SK-N-SH (cell line): ENCODE measurements around the gene ZFP69. TPM values are rescaled to one million over a fixed set of nuclear protein-coding genes. Genes with fewer than 3 reads are reported as not detected.

Experiments used
- CTCF ChIA-PET: fragments of 300-600, 350-600 bp; formaldehyde crosslinking; extraction: SDS; loops from one replicate; lab custom pipeline; 2021; lab: Yijun Ruan, JAX
- POLR2A ChIA-PET: fragments of 350-600 bp; sonication (Branson Sonifier 250); formaldehyde crosslinking; extraction: SDS; loops from one replicate; lab custom pipeline; 2020; ENCODE audit warnings: antibody characterized with exemption, inconsistent platforms; lab: Yijun Ruan, JAX
- DNase-seq: peaks from one replicate; pipeline ENCODE4 v3.0.0; 2012
- H2AFZ ChIP-seq: fragments of 200-600 bp; sonication (generic); 2 replicates; pipeline ENCODE4 v1.8.1; 2016; ENCODE audit warnings: antibody characterized with exemption, mild to moderate bottlenecking, low read depth
- H3F3A ChIP-seq: fragments of 200-600 bp; sonication (generic); replicated peaks from 2 replicates; pipeline ENCODE3; 2016; ENCODE audit warnings: antibody characterized with exemption, mild to moderate bottlenecking; ENCODE audit not compliant: insufficient read depth
- H3K27ac ChIP-seq, 2 experiments: fragments of 200-500 bp in 1 of 2; fragments of 200-600 bp in 1 of 2; sonication (Bioruptor generic) in 1 of 2; sonication (generic), shearing (Covaris generic) in 1 of 2; 2 replicates each; pipeline versions ENCODE4 v1.5.1 to v1.6.1; 2014 to 2016; ENCODE audit warnings: low read depth in 2 of 2, inconsistent platforms in 1 of 2, low read length in 1 of 2, mild to moderate bottlenecking in 1 of 2, mixed read lengths in 1 of 2
- H3K27me3 ChIP-seq: fragments of 200-600 bp; sonication (generic), shearing (Covaris generic); 2 replicates; pipeline ENCODE4 v1.6.1; 2016; ENCODE audit warnings: mixed run types; ENCODE audit not compliant: insufficient read depth
- H3K36me3 ChIP-seq, 2 experiments: fragments of 200-500 bp in 1 of 2; fragments of 200-600 bp in 1 of 2; sonication (Bioruptor generic) in 1 of 2; sonication (generic) in 1 of 2; replicated peaks in 1 of 2; 2 replicates each; pipeline versions ENCODE3 to v1.5.1; 2014 to 2016; ENCODE audit warnings: low read length in 1 of 2, mild to moderate bottlenecking in 1 of 2; ENCODE audit not compliant: insufficient read depth in 2 of 2, control insufficient read depth in 1 of 2
- H3K4me1 ChIP-seq, 2 experiments: fragments of 200-500 bp in 1 of 2; fragments of 200-600 bp in 1 of 2; sonication (Bioruptor generic) in 1 of 2; sonication (generic), shearing (Covaris generic) in 1 of 2; 2 replicates each; pipeline versions ENCODE4 v1.5.1 to v1.6.1; 2014 to 2016; ENCODE audit warnings: low read depth in 1 of 2, low read length in 1 of 2, mixed run types in 1 of 2; ENCODE audit not compliant: insufficient read depth in 2 of 2, control insufficient read depth in 1 of 2
- H3K4me2 ChIP-seq: fragments of 200-600 bp; sonication (generic), shearing (Covaris generic); 2 replicates; pipeline ENCODE4 v1.6.1; 2017; ENCODE audit warnings: mixed run types
- H3K4me3 ChIP-seq, 2 experiments: fragments of 200-500 bp in 1 of 2; fragments of 200-600 bp in 1 of 2; sonication (Bioruptor generic) in 1 of 2; sonication (generic), shearing (Covaris generic) in 1 of 2; 2 replicates each; pipeline versions ENCODE4 v1.5.1 to v1.8.1; 2014 to 2016; ENCODE audit warnings: low read depth in 2 of 2, inconsistent platforms in 1 of 2, low read length in 1 of 2, mild to moderate bottlenecking in 1 of 2, mixed read lengths in 1 of 2, moderate library complexity in 1 of 2
- H3K79me2 ChIP-seq: fragments of 200-600 bp; sonication (generic); 2 replicates; pipeline ENCODE4 v1.8.1; 2017; ENCODE audit warnings: mild to moderate bottlenecking; ENCODE audit not compliant: insufficient read depth
- H3K9ac ChIP-seq: fragments of 200-600 bp; sonication (generic); 2 replicates; pipeline ENCODE4 v1.6.1; 2017; ENCODE audit warnings: mixed run types
- H3K9me2 ChIP-seq: fragments of 200-600 bp; sonication (generic); 2 replicates; pipeline ENCODE4 v1.6.1; 2017; ENCODE audit warnings: mixed run types
- H3K9me3 ChIP-seq: fragments of 200-600 bp; sonication (generic); 2 replicates; pipeline ENCODE4 v1.6.1; 2017; ENCODE audit warnings: mixed run types, mild to moderate bottlenecking, moderate library complexity
- H4K20me1 ChIP-seq: fragments of 200-600 bp; sonication (generic); 2 replicates; pipeline ENCODE4 v1.6.1; 2017; ENCODE audit warnings: mild to moderate bottlenecking, mixed run types; ENCODE audit not compliant: insufficient read depth
- EP300 ChIP-seq, 2 experiments: IDR thresholded peaks; 2 replicates each; pipeline versions ENCODE4 v1.4.0 to v1.6.1; 2012; ENCODE audit warnings: borderline replicate concordance in 1 of 2, low read depth in 1 of 2, low read length in 1 of 2
- EZH2phosphoT487 ChIP-seq: fragments of 200-600 bp; sonication (generic); IDR thresholded peaks from 2 replicates; pipeline ENCODE4 v1.6.1; 2017; ENCODE audit warnings: low read depth, mixed run types, mild to moderate bottlenecking, antibody characterized with exemption, moderate library complexity, borderline replicate concordance
- FOSL2 ChIP-seq: IDR thresholded peaks from 2 replicates; pipeline ENCODE4 v1.4.0; 2012; ENCODE audit warnings: low read depth, mild to moderate bottlenecking, moderate library complexity, borderline replicate concordance
- FOXM1 ChIP-seq: IDR thresholded peaks from 2 replicates; pipeline ENCODE4 v1.4.0; 2012; ENCODE audit warnings: low read depth, mild to moderate bottlenecking
- GABPA ChIP-seq: IDR thresholded peaks from 2 replicates; pipeline ENCODE4 v1.4.0; 2012; ENCODE audit warnings: low read depth, mild to moderate bottlenecking
- IRF3 ChIP-seq: fragments of 150-350 bp; IDR thresholded peaks from 2 replicates; pipeline ENCODE4 v1.6.1; 2016; ENCODE audit warnings: mild to moderate bottlenecking, low read depth, low read length
- JUND ChIP-seq: IDR thresholded peaks from 2 replicates; pipeline ENCODE4 v1.4.0; 2012
- MAX ChIP-seq: IDR thresholded peaks from 2 replicates; pipeline ENCODE4 v1.4.0; 2012; ENCODE audit warnings: low read depth
- MEF2A ChIP-seq: IDR thresholded peaks from 2 replicates; pipeline ENCODE4 v1.4.0; 2012; ENCODE audit warnings: low read depth, borderline replicate concordance
- MXI1 ChIP-seq: IDR thresholded peaks from 2 replicates; pipeline ENCODE4 v1.6.1; 2012; ENCODE audit warnings: mild to moderate bottlenecking, low read depth, low read length, improper control_type of control experiment
- NFIC ChIP-seq: IDR thresholded peaks from 2 replicates; pipeline ENCODE4 v1.4.0; 2012; ENCODE audit warnings: borderline replicate concordance
- POLR2AphosphoS5 ChIP-seq: IDR thresholded peaks from 2 replicates; pipeline ENCODE4 v1.6.1; 2012; ENCODE audit warnings: low read depth, low read length
- RAD21 ChIP-seq: IDR thresholded peaks from 2 replicates; pipeline ENCODE4 v1.6.1; 2012; ENCODE audit warnings: mild to moderate bottlenecking, low read length
- RCOR1 ChIP-seq: fragments of 150-350 bp; IDR thresholded peaks from 2 replicates; pipeline ENCODE4 v1.6.1; 2017; ENCODE audit warnings: antibody characterized with exemption, low read length
- RFX5 ChIP-seq: IDR thresholded peaks from 2 replicates; pipeline ENCODE4 v1.6.1; 2012; ENCODE audit warnings: mild to moderate bottlenecking, improper control_type of control experiment, low read length
- RXRA ChIP-seq: IDR thresholded peaks from 2 replicates; pipeline ENCODE4 v1.4.0; 2012; ENCODE audit warnings: low read depth, mild to moderate bottlenecking, borderline replicate concordance
- SIN3A ChIP-seq: IDR thresholded peaks from 2 replicates; pipeline ENCODE4 v1.6.1; 2012; ENCODE audit warnings: low read depth, mild to moderate bottlenecking, low read length, moderate library complexity, borderline replicate concordance
- TAF1 ChIP-seq: IDR thresholded peaks from 2 replicates; pipeline ENCODE4 v1.6.1; 2012; ENCODE audit warnings: low read depth, mild to moderate bottlenecking, low read length, moderate library complexity, borderline replicate concordance
- TCF12 ChIP-seq: IDR thresholded peaks from 2 replicates; pipeline ENCODE4 v1.4.0; 2012
- USF1 ChIP-seq: IDR thresholded peaks from 2 replicates; pipeline ENCODE4 v1.4.0; 2012; ENCODE audit warnings: low read depth, borderline replicate concordance
- WGBS: methylation state at CpG from one replicate; pipeline ENCODE4 v1.1.6; 2017; ENCODE audit warnings: low lambda C conversion rate; 5-methylcytosine and 5-hydroxymethylcytosine counted together
- polyA plus RNA-seq, 3 experiments: library from polyadenylated mRNA; depleted of rRNA; stranded (reverse); fragments of >200 nt; gene quantifications; 2 replicates each; pipeline ENCODE4 v1.2.3, GENCODE V29; 2012

Gene ZFP69
- polyA plus RNA-seq, 1 of the 3 experiments (the other 2 are of a cell fraction) = 1.9 TPM

- H2AFZ ChIP-seq = no peak overlapping the region
- H3K79me2 ChIP-seq = no peaks in the 10 kb centered on the region
- H3K9me2 ChIP-seq = no peaks in the 10 kb centered on the region
- H3K9ac ChIP-seq = no peak overlapping the region
- no peak overlapping the region for H3K27ac ChIP-seq
- CTCF ChIA-PET = no interaction called here
- no peak for DNase-seq
- H3K4me1 ChIP-seq = peaks cover 0 to 3% of the 10 kb centered on the region in 2 experiments; a peak in 2 of 4 replicates
- H3K4me3 ChIP-seq = no peak overlapping the region
- H3K4me2 ChIP-seq = no peak overlapping the region
- TF ChIP-seq RAD21 (no peak), MXI1 (no peak), FOSL2 (no peak), MEF2A (no peak), TAF1 (no peak), GABPA (no peak), TCF12 (no peak), RXRA (no peak), SIN3A (no peak), MAX (no peak), USF1 (no peak), EZH2phosphoT487 (no peak), RCOR1 (no peak), EP300 (IDR thresholded peaks at IDR 0.05; ENCODE audit: borderline replicate concordance in 1 of 2, low read depth in 1 of 2, low read length in 1 of 2) (no peak), POLR2AphosphoS5 (no peak), RFX5 (no peak)
- POLR2A ChIA-PET = no interaction called here
- H3K36me3 ChIP-seq = peaks cover 0 to 12% of the 10 kb centered on the region in 2 experiments
- no peaks in the 10 kb centered on the region for H4K20me1 ChIP-seq
- H3K9me3 ChIP-seq = no peaks in the 10 kb centered on the region
- peaks cover 4% of the 10 kb centered on the region for H3F3A ChIP-seq
- no peaks in the 10 kb centered on the region for H3K27me3 ChIP-seq
These were observed 57.5 kb downstream of the ZFP69 start for GRCh38 chr1:40534589-40534988.

- Histone ChIP-seq H3K27me3 (no peaks in the 10 kb centered on the region), H3K9ac (no peak overlapping the region), H3K4me2 (no peak overlapping the region), H3K9me2 (no peaks in the 10 kb centered on the region), H2AFZ (no peak overlapping the region), H3K4me1 (peaks cover 0 to 3% of the 10 kb centered on the region in 2 experiments; a peak in 2 of 4 replicates), H3K27ac (no peak overlapping the region), H3K4me3 (no peak overlapping the region), H3F3A (peaks cover 4% of the 10 kb centered on the region), H3K9me3 (no peaks in the 10 kb centered on the region), H4K20me1 (no peaks in the 10 kb centered on the region), H3K79me2 (no peaks in the 10 kb centered on the region), H3K36me3 (peaks cover 0 to 16% of the 10 kb centered on the region in 2 experiments)
- no peak for DNase-seq
- CTCF ChIA-PET = no interaction called here
- WGBS = 97% methylated on average over 2 of the region's 2 CpGs
- POLR2A ChIA-PET = no interaction called here
- no peak for TF ChIP-seq EP300 (IDR thresholded peaks at IDR 0.05; ENCODE audit: borderline replicate concordance in 1 of 2, low read depth in 1 of 2, low read length in 1 of 2)
- no peak for TF ChIP-seq FOXM1
- no peak for TF ChIP-seq JUND
- no peak for TF ChIP-seq MAX
- TF ChIP-seq TAF1 = no peak
- no peak for TF ChIP-seq NFIC
- no peak for TF ChIP-seq RAD21
- TF ChIP-seq IRF3 = no peak
These were observed 58.6 kb downstream of the ZFP69 start for GRCh38 chr1:40535732-40536131.
